Common myeloid progenitor, CD34-positive (primary cell): ENCODE data around the gene TSNAX.
"Not testable (repeated sequence)": the region's sequence is repeated elsewhere in the genome, so short reads cannot be mapped to it uniquely, and the experiment has no call there.

Source experiments
- CTCF ChIA-PET: fragments of 350-600 bp; sonication (Branson Sonifier 250); formaldehyde crosslinking; loops from one replicate; lab custom pipeline; 2021; ENCODE audit warnings: antibody characterized with exemption; lab: Charles Lee
- POLR2A ChIA-PET: fragments of 350-600 bp; sonication (Branson Sonifier 250); formaldehyde crosslinking; loops from one replicate; lab custom pipeline; 2021; ENCODE audit warnings: antibody characterized with exemption; lab: Charles Lee
- DNase-seq, 3 donors: peaks; one replicate each; pipeline versions ENCODE4 v3.0.0 to v3.0.0-alpha.2; 2013
- H3K27ac ChIP-seq, 2 experiments: 1 replicate in 1 of 2; 2 replicates in 1 of 2; pipeline ENCODE4 v1.7.0; 2013; ENCODE audit warnings: inconsistent platforms in 2 of 2, low read length in 2 of 2, mild to moderate bottlenecking in 2 of 2, low read depth in 1 of 2, moderate library complexity in 1 of 2; ENCODE audit not compliant: severe bottlenecking in 2 of 2, insufficient read depth in 1 of 2, poor library complexity in 1 of 2
- H3K27me3 ChIP-seq, 5 experiments: replicated peaks in 2 of 5; 1 replicate in 3 of 5; 2 replicates in 2 of 5; pipeline versions ENCODE4 v1.6.1 to v1.7.0; 2013; ENCODE audit warnings: low read length in 4 of 5, mild to moderate bottlenecking in 2 of 5, moderate library complexity in 2 of 5, inconsistent platforms in 1 of 5; ENCODE audit not compliant: insufficient read depth in 5 of 5, control insufficient read depth in 4 of 5
- H3K36me3 ChIP-seq, 4 experiments: 1 replicate in 2 of 4; 2 replicates in 2 of 4; pipeline versions ENCODE4 v1.6.1 to v1.7.0; 2013; ENCODE audit warnings: low read length in 3 of 4, control low read depth in 1 of 4, mild to moderate bottlenecking in 1 of 4; ENCODE audit not compliant: control insufficient read depth in 4 of 4, insufficient read depth in 4 of 4
- H3K4me1 ChIP-seq, 4 experiments: 1 replicate in 3 of 4; 2 replicates in 1 of 4; pipeline versions ENCODE4 v1.6.1 to v1.7.1; 2013; ENCODE audit warnings: low read length in 3 of 4, mild to moderate bottlenecking in 3 of 4, control low read depth in 1 of 4, inconsistent platforms in 1 of 4, moderate library complexity in 1 of 4; ENCODE audit not compliant: control insufficient read depth in 4 of 4, insufficient read depth in 4 of 4; ENCODE audit errors: control extremely low read depth in 1 of 4
- H3K4me3 ChIP-seq, 7 experiments: 1 replicate in 4 of 7; 2 replicates in 3 of 7; pipeline versions ENCODE4 v1.5.1 to v1.7.0; 2013; ENCODE audit warnings: mild to moderate bottlenecking in 7 of 7, low read length in 6 of 7, moderate library complexity in 6 of 7, inconsistent platforms in 2 of 7, low read depth in 2 of 7, control low read depth in 1 of 7; ENCODE audit not compliant: insufficient read depth in 4 of 7, control insufficient read depth in 1 of 7; ENCODE audit errors: extremely low read depth in 1 of 7
- H3K9me3 ChIP-seq, 5 experiments: 1 replicate in 4 of 5; 2 replicates in 1 of 5; pipeline versions ENCODE4 v1.6.1 to v1.7.1; 2013; ENCODE audit warnings: low read length in 4 of 5, mild to moderate bottlenecking in 2 of 5, inconsistent platforms in 1 of 5, low read depth in 1 of 5, moderate library complexity in 1 of 5; ENCODE audit not compliant: control insufficient read depth in 4 of 5, insufficient read depth in 2 of 5; ENCODE audit errors: control extremely low read depth in 1 of 5
- WGBS: methylation state at CpG from one replicate; pipeline ENCODE4 v1.1.5; 2013; ENCODE audit not compliant: insufficient coverage; 5-methylcytosine and 5-hydroxymethylcytosine counted together

The TSNAX gene

DNA sequence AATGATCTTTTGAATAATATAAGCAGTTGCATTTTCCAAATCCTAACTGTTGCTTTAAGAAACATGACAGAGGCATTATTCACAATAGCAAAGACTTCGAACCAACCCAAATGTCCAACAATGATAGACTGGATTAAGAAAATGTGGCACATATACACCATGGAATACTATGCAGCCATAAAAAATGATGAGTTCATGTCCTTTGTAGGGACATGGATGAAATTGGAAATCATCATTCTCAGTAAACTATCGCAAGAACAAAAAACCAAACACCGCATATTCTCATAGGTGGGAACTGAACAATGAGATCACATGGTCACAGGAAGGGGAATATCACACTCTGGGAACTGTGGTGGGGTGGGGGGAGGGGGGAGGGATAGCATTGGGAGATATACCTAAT is 41.8 kb downstream of the TSNAX start:
- DNase-seq, H3K27ac ChIP-seq, CTCF ChIA-PET, H3K9me3 ChIP-seq, H3K4me3 ChIP-seq, H3K36me3 ChIP-seq, H3K4me1 ChIP-seq, POLR2A ChIA-PET, H3K27me3 ChIP-seq: not testable (repeated sequence)
- WGBS, result no CpG with 5 or more reads among the region's 3 CpGs

DNA sequence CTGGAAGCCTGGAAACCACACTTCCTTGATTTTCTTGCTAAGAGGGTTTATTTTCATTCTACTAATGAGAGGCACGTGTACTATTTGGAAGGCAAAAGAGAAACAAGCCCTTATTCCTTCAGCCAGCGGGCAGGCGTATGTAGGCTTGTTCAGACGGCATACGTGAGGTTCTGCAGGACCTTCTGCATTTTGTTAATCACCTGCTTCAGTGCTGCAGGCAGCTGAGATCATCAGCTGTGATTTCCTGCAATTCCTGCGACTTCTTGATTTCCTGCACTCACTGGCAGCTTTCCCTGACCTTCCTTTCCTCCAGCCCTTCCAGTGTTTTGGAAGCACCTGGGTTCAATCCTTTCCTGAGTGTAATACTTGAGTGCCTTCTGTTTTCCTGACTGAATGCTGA is 43.4 kb downstream of the TSNAX start:
- peaks cover 0 to 2% (median 2%) of the 10 kb centered on the region in 4 experiments for H3K36me3 ChIP-seq
- H3K4me3 ChIP-seq, result no peak overlapping the region
- H3K4me1 ChIP-seq, result peaks cover 0 to 2% (median 0%) of the 10 kb centered on the region in 4 experiments
- ChIA-PET CTCF (interaction anchor here (1.2 kb wide), 1 partner anchor 17 kb away, joined by 3 read pairs; no protein-coding TSS in a partner anchor), POLR2A (no interaction called here)
- no peak overlapping the region for H3K27ac ChIP-seq
- WGBS, result 97% methylated on average over 6 of the region's 6 CpGs
- no peaks in the 10 kb centered on the region for H3K27me3 ChIP-seq
- no peak for DNase-seq
- H3K9me3 ChIP-seq, result no peaks in the 10 kb centered on the region

DNA sequence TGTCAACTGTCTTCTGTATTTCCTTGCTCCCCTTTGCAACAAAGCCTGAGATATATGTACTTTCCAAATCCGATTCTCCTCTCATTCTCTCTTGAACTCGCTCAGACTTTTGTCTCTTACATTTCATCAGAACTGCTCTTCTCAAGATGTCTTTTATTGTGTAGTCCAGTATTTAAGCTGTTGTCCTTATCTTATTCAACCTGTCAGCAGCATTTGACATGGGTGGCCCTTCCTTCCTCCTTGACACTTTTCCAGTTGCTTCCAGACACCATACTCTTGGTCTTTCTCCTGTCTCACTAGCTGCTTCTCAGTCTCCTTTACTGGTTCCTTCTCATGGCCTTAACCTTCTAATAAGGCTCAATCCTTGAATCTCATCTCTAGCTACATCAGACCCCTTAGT is 47.0 kb downstream of the TSNAX start:
- ChIA-PET CTCF (interaction anchor here (1.1 kb wide), 3 partner anchors 9 to 215 kb away, joined by 3 read pairs; no protein-coding TSS in a partner anchor), POLR2A (no interaction called here)
- H3K27ac ChIP-seq, result no peak overlapping the region
- 78% methylated on average over 2 of the region's 2 CpGs for WGBS
- DNase-seq, result no peak
- H3K9me3 ChIP-seq, result no peaks in the 10 kb centered on the region
- H3K27me3 ChIP-seq, result no peaks in the 10 kb centered on the region
- peaks cover 0 to 2% (median 0%) of the 10 kb centered on the region in 4 experiments for H3K4me1 ChIP-seq
- no peaks in the 10 kb centered on the region for H3K36me3 ChIP-seq
- no peak overlapping the region for H3K4me3 ChIP-seq

DNA sequence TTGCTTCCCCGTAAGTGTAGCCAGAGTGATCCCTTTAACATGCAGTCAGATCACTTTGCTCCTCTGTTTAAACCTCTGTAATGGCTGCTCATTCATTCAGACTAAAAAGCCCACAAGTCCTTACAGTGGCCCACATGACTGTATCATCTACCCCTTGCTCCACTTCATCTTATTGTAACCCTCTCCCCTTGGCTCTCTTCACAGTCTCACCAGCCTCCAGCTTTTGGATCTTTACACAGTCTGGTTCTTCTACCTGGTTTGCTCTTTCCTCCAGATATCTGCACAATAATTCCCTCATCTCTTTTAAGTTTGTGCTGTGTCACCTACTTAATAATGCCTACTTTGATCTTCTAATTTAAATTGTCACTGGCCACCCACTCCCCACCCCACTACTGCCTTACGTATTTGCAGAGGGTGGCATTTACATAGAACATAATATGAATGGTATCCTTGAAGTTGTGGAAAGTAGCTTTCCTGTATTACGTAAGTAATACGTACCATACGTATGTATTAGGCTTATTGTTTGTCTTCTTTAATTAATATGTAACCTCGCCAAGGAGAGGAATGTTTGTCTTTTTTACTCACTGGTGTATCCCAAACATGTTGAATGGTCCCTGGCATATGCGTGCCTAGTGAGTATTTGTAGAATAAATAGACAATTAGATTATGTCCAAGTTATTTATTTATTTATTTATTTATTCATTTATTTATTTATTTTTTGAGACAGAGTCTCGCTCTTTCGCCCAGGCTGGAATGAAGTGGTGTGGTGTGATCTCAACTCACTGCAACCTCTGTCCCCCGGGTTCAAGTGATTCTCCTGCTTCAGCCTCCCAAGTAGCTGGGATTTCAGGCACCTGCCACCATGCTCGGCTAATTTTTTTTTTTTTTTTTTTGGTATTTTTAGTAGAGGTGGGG is 48.6 kb downstream of the TSNAX start:
- DNase-seq, result no peak
- Histone ChIP-seq H3K27ac (no peak overlapping the region), H3K4me3 (no peak overlapping the region), H3K36me3 (no peaks in the 10 kb centered on the region), H3K27me3 (no peaks in the 10 kb centered on the region), H3K9me3 (no peaks in the 10 kb centered on the region), H3K4me1 (peaks cover 0 to 2% (median 0%) of the 10 kb centered on the region in 4 experiments)
- POLR2A ChIA-PET, result interaction anchor here (0.6 kb wide), 1 partner anchor 352 kb away, joined by 6 read pairs; no protein-coding TSS in a partner anchor
- WGBS, result 83% methylated on average over 3 of the region's 11 CpGs
- CTCF ChIA-PET, result no interaction called here

DNA sequence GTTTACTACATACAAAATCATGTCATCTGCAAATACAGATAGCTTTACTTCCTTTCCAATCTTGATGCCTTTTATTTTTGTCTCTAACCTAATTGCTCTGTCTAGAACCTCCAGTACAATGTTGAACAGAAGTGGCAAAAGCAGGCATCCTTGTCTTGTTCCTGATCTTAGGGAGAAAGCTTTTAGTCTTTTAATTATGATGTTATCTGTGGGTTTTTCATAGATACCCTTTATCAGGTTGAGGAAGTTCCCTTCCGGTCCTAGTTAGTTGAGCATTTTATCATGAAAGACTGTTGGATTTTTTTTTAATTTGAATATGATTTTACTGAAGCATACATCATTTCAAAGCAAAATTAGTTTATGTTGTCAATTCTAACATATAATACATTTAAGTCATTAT is 52.4 kb downstream of the TSNAX start:
- Histone ChIP-seq H3K4me3 (no peak overlapping the region), H3K9me3 (no peaks in the 10 kb centered on the region), H3K4me1 (no peaks in the 10 kb centered on the region), H3K27ac (no peak overlapping the region), H3K36me3 (no peaks in the 10 kb centered on the region), H3K27me3 (no peaks in the 10 kb centered on the region)
- ChIA-PET POLR2A (interaction anchor here (0.6 kb wide), 1 partner anchor 234 kb away, joined by 7 read pairs; no protein-coding TSS in a partner anchor), CTCF (no interaction called here)
- no peak for DNase-seq
- no CpG with 5 or more reads among the region's 1 CpG for WGBS

DNA sequence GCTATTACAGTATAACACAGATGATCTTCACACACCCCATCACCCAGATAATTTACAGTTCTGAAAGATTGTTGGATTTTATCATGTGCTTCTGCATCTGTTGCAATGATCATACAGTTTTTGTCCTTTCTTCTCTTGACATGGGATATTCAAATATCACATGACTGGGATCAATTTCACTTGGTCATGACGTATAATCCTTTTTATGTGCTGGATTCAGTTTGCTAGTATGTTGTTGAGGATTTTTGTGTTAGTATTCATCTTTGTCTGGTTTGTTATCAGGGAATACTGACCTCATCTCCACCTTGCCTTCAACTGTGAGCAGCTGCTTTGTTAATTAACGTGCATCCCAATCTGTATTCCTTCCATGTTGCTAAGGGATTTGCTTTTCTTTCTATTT is 53.4 kb downstream of the TSNAX start:
- H3K4me3 ChIP-seq, result no peak overlapping the region
- no CpG with 5 or more reads among the region's 2 CpGs for WGBS
- no peaks in the 10 kb centered on the region for H3K9me3 ChIP-seq
- H3K27me3 ChIP-seq, result no peaks in the 10 kb centered on the region
- CTCF ChIA-PET, result interaction anchor here (1.4 kb wide), 1 partner anchor 10 kb away, joined by 7 read pairs; no protein-coding TSS in a partner anchor
- no peaks in the 10 kb centered on the region for H3K36me3 ChIP-seq
- DNase-seq, result no peak
- POLR2A ChIA-PET, result no interaction called here
- H3K27ac ChIP-seq, result no peak overlapping the region
- no peaks in the 10 kb centered on the region for H3K4me1 ChIP-seq

DNA sequence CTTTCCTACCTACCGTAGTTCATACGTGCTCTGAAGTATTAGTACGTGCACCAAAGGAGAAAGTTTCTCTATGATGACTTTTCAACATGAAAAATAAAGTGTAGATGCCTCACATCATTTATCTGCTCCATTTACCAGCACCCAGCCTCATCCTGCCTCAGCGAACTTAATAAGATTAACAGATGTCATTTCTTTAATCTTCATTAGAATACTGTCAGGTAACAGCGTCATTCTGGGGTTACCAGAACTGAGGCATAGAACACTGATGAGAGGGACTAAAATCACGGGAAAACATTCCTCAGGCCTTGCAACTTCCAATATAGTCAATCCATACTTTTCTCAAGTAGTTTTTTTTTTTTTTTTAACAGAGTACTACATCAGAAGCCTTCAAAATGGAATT is 54.9 kb downstream of the TSNAX start:
- POLR2A ChIA-PET, result no interaction called here
- WGBS, result 100% methylated on average over 2 of the region's 6 CpGs

More for the DNA sequence above, 54.9 kb downstream of the TSNAX start:
- no peak overlapping the region for H3K27ac ChIP-seq
- H3K9me3 ChIP-seq, result no peaks in the 10 kb centered on the region
- no peaks in the 10 kb centered on the region for H3K36me3 ChIP-seq
- H3K4me3 ChIP-seq, result no peak overlapping the region
- no peak for DNase-seq
- H3K27me3 ChIP-seq, result no peaks in the 10 kb centered on the region
- CTCF ChIA-PET, result interaction anchor here (1.2 to 1.4 kb wide), 3 partner anchors 8 to 11 kb away, joined by 3 to 7 read pairs (median 3); no protein-coding TSS in a partner anchor
- no peaks in the 10 kb centered on the region for H3K4me1 ChIP-seq
